ENCODE measurements around the gene GSN.

Gene GSN

GRCh38 chr9:121305269-121305994 is 37.5 kb downstream of the GSN start:
- DNase-seq: no peak

DNA sequence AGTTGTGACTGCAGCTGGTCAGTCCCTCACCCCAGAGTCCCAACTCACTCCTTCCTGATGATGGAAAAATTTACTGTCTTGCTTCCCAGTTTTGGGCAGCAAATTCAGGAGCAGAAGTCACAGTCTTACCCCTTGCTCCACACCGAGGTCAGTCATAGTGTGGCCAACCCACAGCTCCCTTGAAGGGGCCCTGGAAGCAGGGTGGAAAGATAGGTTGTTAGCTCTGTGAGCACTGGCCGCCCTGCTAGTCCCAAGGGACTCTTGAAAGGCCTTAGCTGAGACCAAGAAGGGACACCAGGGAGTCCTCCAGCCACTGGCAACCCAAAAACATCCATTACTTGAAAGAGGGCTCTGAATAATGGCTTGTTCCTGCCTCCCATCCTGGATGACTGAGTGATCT is 40.0 kb downstream of the GSN start:
- DNase-seq: no peak

DNA sequence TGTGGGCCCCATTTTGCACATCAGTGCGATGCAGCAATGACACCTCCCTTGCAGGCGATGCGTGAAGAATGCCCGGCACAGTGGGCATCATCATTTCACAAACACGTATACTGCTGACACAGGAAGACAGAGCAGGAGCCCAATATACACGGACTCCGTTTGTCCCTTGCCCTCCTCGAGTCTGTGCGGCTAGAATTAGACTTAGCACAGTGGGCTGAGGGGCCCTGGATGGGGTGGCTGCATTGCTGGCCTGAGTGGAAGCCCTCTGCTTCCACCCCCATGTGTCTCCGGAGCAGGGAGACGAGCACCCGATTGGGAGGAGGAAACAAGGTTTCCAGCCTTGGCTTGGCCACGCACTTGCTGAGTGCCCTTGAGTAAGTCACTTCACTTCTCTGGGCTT is 40.8 kb downstream of the GSN start:
- no peak for DNase-seq

GRCh38 chr9:121309171-121309570 is 41.2 kb downstream of the GSN start:
- DNase-seq: no peak

- no peak for DNase-seq
Measured at GRCh38 chr9:121309833-121310425, 42.0 kb downstream of the GSN start.

GRCh38 chr9:121310571-121310970 is 42.6 kb downstream of the GSN start:
- no peak for DNase-seq

DNA sequence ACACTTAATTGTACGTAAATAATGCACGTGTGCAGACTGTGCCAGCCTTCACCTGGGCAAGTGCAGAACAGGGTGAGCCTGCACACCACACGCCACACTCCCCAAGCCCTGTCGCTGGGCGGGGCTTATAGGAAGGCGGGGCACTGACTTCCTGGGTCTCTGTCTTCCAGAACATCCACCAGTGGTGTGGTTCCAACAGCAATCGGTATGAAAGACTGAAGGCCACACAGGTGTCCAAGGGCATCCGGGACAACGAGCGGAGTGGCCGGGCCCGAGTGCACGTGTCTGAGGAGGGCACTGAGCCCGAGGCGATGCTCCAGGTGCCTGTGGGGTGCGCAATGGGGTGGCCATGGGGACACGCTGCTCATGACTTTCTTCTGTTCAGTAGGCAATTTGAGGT is 44.2 kb downstream of the GSN start:
- DNase-seq: no peak

DNA sequence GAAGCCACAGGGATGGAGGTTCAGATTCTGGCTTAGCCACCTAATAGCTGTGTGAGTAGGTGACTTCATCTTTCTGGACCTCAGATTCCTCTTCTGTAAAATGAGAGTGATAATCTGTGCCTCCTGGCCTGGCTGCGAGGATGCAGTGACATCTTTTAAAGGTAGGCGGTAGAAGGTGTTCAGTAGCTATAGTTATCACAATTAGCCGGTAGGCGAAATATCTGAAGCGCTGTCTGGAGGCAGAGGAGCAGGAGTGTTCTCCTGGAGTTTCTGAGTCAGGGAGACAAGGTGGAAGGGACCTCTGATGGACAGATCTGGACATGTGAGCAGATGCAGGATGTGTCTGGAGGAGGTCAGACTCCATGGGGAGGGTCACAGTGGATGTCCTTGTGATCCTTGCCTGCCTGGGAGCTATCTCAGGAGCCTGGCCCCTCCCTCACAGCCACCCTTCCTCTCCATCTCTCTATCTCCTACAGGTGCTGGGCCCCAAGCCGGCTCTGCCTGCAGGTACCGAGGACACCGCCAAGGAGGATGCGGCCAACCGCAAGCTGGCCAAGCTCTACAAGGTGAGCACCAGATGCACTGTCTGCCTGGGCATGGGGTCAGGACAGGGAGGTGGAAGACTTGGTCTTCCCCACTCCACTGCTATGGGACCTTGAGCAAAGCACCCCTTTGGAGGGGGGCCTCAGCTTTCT is 45.6 kb downstream of the GSN start:
- DNase-seq: no peak

DNA sequence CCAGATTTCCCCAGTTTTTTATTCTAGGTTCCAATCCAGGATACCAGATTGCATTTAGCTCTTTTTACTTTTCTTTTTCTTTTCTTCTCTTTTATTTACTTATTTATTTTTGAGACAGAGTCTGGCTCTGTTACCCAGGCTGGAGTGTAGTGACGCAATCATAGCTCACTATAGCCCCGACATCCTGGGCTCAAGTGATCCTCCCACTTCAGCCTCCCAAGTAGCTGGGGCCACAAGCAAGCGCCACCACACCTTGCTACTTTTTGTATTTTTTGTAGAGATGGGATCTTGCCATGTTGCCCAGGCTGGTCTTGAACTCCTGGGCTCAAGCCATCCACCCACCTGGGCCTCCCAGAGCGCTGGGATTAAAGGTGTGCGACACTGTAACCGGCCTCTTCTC is 48.4 kb downstream of the GSN start:
- DNase-seq: no peak

DNA sequence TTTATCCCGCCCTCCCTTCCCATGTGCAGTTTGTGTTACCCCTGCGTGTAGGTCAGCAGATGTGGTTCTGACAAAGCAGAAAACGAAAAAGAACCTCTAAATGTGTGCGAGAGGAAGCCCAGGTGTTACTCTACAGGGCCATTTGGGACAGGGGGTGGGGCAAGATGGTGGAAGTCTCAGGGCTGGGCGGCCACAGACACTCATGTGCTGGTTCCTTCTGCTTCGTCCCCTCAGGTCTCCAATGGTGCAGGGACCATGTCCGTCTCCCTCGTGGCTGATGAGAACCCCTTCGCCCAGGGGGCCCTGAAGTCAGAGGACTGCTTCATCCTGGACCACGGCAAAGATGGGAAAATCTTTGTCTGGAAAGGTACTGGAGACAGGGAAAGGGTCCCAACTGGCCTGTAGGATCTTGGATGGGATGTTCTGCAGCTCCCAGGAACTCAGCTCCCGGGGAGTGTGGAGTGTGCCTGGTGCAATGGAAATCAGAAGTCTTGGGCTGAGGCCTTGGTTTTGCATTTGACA is 49.0 kb downstream of the GSN start:
- no peak for DNase-seq

DNA sequence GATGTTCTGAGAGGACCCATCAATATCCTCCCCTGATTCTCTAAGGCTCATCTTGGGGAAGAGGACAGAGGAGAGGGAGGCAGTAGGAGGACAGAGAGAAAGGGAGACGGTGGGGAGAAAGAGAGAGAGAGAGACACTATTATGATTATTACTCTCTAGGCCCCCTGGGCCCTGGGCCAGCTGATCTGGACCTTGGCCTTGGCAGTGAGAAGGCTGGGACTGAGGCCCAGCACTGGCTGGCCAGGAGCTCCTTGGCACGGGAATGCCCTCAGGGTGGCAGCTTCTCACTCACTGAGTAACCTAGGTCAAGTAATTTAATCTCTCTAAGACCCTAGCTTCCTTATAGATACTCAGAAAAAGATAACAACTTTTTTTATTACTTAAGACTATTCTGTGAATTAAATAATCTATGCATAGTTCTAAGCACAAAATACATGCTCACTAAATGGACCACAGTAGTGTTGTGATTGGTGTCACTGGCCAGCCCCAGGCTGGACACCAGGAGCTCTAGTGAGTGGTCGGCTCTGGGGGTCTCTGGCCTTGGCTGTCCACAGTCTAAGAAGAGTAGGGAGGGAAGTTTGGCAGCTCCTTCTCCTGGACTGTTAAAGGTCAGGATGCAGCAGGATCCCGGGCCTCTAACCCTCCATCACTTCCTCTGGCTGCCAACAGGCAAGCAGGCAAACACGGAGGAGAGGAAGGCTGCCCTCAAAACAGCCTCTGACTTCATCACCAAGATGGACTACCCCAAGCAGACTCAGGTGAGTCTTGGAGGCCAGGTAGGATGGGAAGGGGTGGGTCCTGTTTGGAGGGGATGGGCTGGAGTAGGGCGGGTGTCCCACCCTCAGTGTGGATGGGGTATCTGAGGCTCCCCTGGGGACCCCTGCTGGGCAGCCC is 50.0 kb downstream of the GSN start:
- DNase-seq: no peak

DNA sequence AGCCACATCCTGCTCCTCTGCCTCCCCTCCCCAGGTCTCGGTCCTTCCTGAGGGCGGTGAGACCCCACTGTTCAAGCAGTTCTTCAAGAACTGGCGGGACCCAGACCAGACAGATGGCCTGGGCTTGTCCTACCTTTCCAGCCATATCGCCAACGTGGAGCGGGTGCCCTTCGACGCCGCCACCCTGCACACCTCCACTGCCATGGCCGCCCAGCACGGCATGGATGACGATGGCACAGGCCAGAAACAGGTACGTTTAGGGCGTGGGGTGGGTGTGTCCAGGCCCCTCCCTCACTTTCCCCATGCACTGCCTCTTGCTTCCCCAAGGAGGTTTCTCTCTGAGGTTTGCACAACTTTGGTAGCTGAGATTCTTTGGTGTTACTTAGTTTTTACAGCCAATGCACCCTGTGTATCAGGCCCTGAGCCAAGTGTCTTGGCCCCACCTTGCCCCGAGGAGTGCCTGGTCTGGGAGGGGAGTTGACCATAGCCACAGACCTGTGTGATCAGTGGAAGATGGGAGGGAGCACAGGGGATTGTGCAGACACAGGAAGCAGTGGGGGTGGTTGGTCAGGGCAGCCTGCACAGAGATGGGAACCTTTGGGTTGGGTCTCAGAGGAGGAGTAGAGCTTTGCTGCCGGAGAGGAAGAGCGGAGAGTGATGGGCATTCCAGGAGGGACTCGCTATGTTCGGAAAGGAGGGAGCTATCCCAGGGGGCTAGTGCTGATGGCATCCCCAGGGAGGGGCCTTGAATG is 50.8 kb downstream of the GSN start:
- DNase-seq: no peak

GRCh38 chr9:121319383-121319780 is 51.4 kb downstream of the GSN start:
- DNase-seq: no peak

DNA sequence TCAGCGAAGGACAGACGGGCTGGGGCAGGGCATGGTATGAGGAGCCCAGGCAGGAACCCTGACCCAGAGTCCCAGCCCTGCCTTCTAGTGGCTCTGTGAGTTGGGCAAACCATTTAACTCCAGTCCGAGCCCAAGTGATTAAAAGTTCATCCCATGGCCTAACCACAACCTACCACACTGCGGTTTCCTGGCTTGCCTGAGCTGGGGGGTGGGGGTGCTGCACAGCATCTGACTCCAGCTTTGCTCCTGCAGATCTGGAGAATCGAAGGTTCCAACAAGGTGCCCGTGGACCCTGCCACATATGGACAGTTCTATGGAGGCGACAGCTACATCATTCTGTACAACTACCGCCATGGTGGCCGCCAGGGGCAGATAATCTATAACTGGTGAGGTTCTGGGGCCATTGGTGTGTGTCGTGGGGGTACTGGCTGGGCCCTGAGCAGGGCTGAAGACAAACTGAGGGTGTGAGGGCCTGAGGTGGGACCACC is 53.1 kb downstream of the GSN start:
- no peak for DNase-seq

GRCh38 chr9:121322037-121322736 is 54.2 kb downstream of the GSN start:
- no peak for DNase-seq

DNA sequence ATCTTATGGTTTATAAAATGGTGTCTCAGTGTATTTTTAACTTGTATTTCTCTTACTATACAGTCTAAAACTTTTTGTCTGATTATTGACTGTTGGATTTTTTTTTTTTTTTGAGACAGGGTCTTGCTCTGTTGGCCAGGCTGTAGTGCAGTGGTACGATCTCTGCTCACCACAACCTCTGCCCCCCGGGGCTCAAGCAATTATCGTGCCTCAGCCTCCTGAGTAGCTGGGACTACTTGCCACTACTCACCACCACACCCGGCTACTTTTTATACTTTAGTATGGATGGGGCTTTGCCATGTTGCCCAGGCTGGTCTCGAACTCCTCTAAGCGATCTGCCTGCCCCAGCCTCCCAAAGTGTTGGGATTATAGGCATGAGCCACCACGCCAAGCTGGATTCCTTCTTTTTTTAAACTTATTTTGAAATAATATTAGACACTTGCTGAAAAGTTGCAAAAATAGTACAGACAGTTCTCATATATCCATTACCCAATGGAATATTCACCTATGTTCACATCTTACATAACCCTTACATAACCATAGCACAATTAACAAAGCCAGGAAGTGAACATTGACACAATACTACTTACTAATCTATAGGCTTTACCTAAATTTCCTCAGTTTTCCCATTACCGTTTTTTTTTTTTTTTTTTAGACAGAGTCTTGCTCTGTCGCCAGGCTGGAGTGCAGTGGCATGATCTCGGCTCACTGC is 54.9 kb downstream of the GSN start:
- no peak for DNase-seq

DNA sequence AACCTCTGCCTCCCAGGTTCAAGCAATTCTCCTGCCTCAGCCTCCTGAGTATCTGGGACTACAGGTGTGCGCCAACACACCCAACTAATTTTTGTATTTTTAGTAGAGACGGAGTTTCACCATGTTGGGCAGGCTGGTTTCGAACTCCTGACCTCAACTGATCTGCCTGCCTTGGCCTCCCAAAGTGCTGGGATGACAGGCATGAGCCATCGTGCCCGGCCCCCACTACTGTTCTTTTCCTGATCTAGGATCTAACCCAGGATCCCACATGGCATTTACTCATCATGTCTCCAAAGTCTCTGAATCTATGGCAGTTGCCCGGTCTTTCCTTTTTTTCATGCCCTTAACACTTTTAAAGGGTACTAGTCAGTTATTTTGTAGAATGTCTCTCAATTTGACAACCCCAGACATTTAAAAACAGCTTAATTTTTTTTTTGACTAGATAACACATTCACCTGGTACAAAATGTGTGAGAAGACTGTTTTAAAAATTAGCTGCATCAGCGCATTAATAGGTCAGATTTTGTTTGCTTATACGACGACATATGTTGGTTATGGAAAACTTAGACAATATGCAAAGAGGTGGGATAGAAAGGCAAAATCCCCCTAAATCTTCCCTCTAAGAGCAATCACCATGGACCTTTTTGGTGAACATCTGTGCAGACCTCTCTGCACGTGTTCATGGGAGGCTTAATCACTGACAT is 55.6 kb downstream of the GSN start:
- no peak for DNase-seq

DNA sequence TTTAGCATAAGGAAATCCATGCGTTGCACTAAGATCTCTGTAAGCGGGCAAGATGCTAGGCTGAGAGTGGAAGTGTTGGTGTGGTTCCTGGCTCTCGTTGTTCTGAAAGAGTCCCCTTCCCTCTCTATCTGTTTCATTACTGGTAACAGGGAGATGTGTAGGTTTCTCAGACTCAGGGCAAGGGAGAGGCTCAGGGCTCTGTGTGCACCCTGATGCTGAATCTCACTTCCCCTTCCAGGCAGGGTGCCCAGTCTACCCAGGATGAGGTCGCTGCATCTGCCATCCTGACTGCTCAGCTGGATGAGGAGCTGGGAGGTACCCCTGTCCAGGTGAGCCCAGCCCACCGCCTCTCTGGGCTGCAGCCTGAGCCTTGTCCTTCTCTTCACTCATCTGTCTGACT is 56.4 kb downstream of the GSN start:
- DNase-seq: no peak

GRCh38 chr9:121324755-121325154 is 56.8 kb downstream of the GSN start:
- DNase-seq: no peak

DNA sequence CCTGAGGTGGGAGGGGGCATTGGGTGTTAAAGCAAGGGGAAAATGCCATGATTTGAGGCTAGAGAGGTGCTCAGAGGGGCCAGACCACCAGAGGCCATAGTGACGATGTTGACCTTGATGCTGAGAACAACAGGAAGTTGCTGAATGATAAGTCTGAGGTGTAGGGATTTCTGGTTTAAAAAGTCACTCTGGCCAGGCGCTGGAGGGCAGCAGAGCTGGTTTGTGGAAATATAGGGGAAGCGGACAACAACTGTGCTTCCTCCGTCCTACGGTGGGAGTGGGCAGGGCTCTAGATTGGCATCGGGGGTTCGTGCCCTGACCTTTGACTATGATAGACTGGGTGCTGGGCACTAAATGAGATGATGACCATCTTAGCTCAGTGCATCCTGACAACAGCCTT is 57.4 kb downstream of the GSN start:
- DNase-seq: no peak
